PC-9 (cell line): Measurements from ENCODE around the gene COMMD1.

Source experiments
- EZH2 ChIP-seq: fragments of 200-600 bp; sonication (generic); IDR thresholded peaks from 2 replicates; pipeline ENCODE4 v1.8.0; 2017; ENCODE audit warnings: antibody characterized with exemption, low read depth
- TF ChIP-seq, protein P1 (sequence below): fragments of 200-600 bp; sonication (generic); conservative IDR thresholded peaks from 2 replicates; pipeline ENCODE4 v1.6.1; 2017; ENCODE audit warnings: mixed run types, antibody characterized with exemption, mild to moderate bottlenecking, moderate library complexity

DNA sequence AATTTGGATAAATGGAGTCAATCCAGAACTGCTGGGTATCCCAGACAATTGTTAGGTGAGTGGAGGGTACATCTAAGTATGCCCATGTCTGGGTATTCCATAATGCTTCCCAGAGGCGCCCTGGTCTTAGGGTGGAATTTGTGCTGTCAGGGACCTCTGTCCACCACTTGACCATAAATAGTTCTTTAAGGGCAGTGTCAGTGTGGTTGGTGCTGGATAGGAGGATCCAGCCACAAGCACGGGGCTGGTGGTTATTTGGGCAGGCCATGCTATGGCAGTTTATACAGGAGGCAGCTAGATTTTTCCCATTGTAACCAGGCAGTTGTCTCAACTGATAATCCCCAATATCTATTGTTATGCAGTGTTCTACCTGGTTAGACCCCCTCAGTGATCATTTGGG, 186.0 kb downstream of the COMMD1 start:
- TF ChIP-seq, protein P1, sequence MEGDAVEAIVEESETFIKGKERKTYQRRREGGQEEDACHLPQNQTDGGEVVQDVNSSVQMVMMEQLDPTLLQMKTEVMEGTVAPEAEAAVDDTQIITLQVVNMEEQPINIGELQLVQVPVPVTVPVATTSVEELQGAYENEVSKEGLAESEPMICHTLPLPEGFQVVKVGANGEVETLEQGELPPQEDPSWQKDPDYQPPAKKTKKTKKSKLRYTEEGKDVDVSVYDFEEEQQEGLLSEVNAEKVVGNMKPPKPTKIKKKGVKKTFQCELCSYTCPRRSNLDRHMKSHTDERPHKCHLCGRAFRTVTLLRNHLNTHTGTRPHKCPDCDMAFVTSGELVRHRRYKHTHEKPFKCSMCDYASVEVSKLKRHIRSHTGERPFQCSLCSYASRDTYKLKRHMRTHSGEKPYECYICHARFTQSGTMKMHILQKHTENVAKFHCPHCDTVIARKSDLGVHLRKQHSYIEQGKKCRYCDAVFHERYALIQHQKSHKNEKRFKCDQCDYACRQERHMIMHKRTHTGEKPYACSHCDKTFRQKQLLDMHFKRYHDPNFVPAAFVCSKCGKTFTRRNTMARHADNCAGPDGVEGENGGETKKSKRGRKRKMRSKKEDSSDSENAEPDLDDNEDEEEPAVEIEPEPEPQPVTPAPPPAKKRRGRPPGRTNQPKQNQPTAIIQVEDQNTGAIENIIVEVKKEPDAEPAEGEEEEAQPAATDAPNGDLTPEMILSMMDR = no peak
- no peak for TF ChIP-seq EZH2
